Measurements from ENCODE around the gene HSD11B2.

HSD11B2 gene

GRCh38 chr16:67441271-67441753 lies 10.4 kb downstream of the HSD11B2 start:
- no peak overlapping the region for H3K4me3 ChIP-seq (ENCODE audit: low read depth, low read length)
- in situ Hi-C loops (cut with HindIII; ENCODE audit: low sequenced_read_pairs), result no loop called here
- DNase-seq (ENCODE audit: low read depth, low spot score), result no peak
- TF ChIP-seq, protein P1, sequence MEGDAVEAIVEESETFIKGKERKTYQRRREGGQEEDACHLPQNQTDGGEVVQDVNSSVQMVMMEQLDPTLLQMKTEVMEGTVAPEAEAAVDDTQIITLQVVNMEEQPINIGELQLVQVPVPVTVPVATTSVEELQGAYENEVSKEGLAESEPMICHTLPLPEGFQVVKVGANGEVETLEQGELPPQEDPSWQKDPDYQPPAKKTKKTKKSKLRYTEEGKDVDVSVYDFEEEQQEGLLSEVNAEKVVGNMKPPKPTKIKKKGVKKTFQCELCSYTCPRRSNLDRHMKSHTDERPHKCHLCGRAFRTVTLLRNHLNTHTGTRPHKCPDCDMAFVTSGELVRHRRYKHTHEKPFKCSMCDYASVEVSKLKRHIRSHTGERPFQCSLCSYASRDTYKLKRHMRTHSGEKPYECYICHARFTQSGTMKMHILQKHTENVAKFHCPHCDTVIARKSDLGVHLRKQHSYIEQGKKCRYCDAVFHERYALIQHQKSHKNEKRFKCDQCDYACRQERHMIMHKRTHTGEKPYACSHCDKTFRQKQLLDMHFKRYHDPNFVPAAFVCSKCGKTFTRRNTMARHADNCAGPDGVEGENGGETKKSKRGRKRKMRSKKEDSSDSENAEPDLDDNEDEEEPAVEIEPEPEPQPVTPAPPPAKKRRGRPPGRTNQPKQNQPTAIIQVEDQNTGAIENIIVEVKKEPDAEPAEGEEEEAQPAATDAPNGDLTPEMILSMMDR (IDR thresholded peaks at IDR 0.05; ENCODE audit: low read depth, low read length), result no peak

DNA sequence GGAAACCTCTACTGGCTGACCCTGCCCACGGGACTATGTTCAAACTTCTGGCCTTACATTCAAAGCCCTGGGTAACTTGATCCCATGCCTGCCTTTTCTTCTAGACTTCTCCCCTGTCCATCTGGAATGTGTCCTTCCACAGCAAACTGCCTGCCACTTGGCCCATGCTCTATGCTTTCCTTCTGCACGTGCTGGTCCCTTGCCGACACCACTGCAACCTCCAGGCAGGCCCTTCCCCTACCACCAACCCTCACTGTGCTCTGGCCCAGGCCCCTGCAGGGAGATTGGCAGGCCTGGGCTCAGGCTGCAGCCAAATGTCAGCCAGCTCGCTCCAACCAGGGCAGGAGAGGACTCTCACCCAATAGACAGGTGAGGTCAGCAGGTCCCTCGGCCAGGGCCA lies 11.0 kb downstream of the HSD11B2 start:
- H3K4me3 ChIP-seq (ENCODE audit: low read depth, low read length), result no peak overlapping the region
- TF ChIP-seq, protein P1 (IDR thresholded peaks at IDR 0.05; ENCODE audit: low read depth, low read length), result no peak
- DNase-seq (ENCODE audit: low read depth, low spot score), result no peak
- in situ Hi-C loops (cut with HindIII; ENCODE audit: low sequenced_read_pairs), result no loop called here

DNA sequence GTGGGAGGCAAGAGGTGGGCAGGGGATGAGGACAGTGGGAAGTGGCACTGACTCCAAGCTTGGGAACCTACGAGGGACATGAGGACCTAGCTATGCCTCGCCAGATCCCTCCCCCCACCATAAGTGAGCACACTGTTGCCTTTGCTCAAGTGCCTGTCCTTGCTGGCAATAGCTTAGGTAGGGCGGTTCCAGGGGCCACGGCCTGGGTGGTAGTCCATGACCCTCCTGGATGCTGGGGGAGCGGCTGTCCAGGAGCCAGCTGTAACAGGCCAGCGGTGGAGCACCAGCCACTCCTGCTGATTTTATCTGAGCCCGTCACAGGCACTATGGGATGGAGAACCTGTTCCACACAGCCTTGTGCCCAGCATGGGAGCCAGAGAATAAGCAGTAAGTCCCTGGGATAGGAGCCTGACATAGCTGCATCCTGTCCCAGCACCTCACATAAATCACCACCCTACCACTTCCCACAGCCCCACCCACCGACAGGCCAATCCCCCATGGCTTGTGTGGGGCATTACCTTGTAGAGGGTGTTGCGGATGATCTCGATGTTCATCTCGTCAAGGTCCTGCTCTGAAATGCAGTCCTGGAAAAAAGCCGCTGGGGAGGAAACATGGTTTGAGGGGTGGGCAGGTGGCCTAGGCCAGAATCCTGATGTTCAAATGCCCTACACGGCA lies 11.8 kb downstream of the HSD11B2 start:
- no peak for DNase-seq (ENCODE audit: low read depth, low spot score)
- in situ Hi-C loops (cut with HindIII; ENCODE audit: low sequenced_read_pairs), result no loop called here
- no peak overlapping the region for H3K4me3 ChIP-seq (ENCODE audit: low read depth, low read length)
- TF ChIP-seq, protein P1 (IDR thresholded peaks at IDR 0.05; ENCODE audit: low read depth, low read length), result no peak

DNA sequence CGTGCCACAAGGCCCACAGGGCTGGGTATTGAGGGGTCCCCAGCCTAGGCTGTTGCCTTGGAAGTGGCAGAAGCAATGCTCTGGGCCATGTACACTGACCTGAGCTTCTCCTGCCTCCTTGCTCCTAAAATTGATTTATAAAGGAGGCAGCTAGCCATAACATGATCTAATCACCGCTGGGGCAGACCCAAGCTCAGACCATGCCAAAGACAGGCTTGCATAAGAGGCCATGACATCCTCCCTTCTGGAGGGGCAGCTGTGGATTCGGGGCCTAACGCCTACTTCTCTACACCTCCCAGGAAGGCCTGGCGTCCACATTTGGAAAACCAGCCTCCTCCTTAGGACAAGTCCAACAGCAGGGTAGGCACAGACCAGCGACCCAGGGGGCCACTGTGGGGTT lies 12.3 kb downstream of the HSD11B2 start:
- no peak for DNase-seq (ENCODE audit: low read depth, low spot score)
- H3K4me3 ChIP-seq (ENCODE audit: low read depth, low read length), result no peak overlapping the region
- TF ChIP-seq, protein P1 (IDR thresholded peaks at IDR 0.05; ENCODE audit: low read depth, low read length), result no peak
- in situ Hi-C loops (cut with HindIII; ENCODE audit: low sequenced_read_pairs), result no loop called here

GRCh38 chr16:67444259-67445125 lies 13.6 kb downstream of the HSD11B2 start:
- TF ChIP-seq, protein P1 (IDR thresholded peaks at IDR 0.05; ENCODE audit: low read depth, low read length), result no peak
- in situ Hi-C loops (cut with HindIII; ENCODE audit: low sequenced_read_pairs), result no loop called here
- H3K4me3 ChIP-seq (ENCODE audit: low read depth, low read length), result no peak overlapping the region
- no peak for DNase-seq (ENCODE audit: low read depth, low spot score)

GRCh38 chr16:67445126-67445426 lies 14.2 kb downstream of the HSD11B2 start:
- in situ Hi-C loops (cut with HindIII; ENCODE audit: low sequenced_read_pairs), result no loop called here
- H3K4me3 ChIP-seq (ENCODE audit: low read depth, low read length), result no peak overlapping the region
- TF ChIP-seq, protein P1 (IDR thresholded peaks at IDR 0.05; ENCODE audit: low read depth, low read length), result no peak
- DNase-seq (ENCODE audit: low read depth, low spot score), result no peak
